ENCODE measurements around the gene CELSR2. TPM values are rescaled to one million over a fixed set of nuclear protein-coding genes. Genes with fewer than 3 reads are reported as not detected.

CELSR2 gene
- total and polyA plus RNA-seq, 2 of the 8 experiments (the other 6 are each of a cell fraction or from before 2014, with no cell fraction given), result 12.0 to 27.7 TPM

DNA sequence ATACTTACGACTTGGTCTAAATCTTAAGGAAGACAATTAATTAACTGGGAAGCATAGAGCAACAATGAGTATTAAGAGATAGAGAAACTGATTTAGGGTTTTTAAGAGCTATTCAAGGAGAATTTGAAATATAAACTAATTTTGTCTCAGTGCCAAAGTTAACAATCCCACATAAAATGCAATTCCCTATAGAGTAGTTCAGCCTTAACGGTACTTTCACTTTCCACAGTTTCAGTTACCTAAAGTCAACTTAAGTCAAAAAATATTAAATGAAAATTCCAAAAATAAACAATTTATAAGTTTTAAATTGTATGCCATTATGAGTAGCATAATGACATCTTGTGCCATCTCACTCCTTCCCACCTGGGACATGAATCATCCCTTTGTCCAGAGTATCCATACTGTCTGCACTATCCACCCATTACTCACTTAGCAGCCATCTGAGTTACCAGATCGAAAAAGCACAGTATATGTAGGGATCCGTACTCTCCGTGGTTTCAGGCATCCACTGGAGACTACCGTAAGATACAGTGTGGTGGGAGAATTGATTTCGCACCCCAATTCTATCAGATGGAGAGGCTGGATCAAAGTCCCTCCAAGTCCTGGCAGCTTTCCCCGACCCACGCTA lies 40.4 kb upstream of the CELSR2 start:
- Histone ChIP-seq H4K8ac (ENCODE audit: extremely low read depth, insufficient read depth, low read length) (no peak overlapping the region), H3K4ac (replicated peaks; ENCODE audit: insufficient read length, low read depth, low read length) (no peak overlapping the region), H3K9me3 (ENCODE audit: insufficient read depth in 2 of 2, low read depth in 1 of 2, low read length in 1 of 2) (no peaks in the 10 kb centered on the region), H2BK12ac (ENCODE audit: low read depth, low read length) (no peak overlapping the region), H2BK15ac (ENCODE audit: low read length) (no peak overlapping the region), H3K18ac (ENCODE audit: extremely low read depth, low read length) (no peak overlapping the region), H3K27me3 (replicated peaks in 1 of 4; ENCODE audit: control insufficient read depth in 3 of 4, extremely low read depth in 1 of 4, insufficient read depth in 3 of 4, low read length in 3 of 4) (no peaks in the 10 kb centered on the region; a peak in 1 of 7 replicates), H3K36me3 (ENCODE audit: control insufficient read depth in 2 of 4, insufficient read depth in 4 of 4, low read length in 3 of 4) (no peaks in the 10 kb centered on the region), H3K9ac (replicated peaks in 1 of 4; ENCODE audit: extremely low read depth in 1 of 4, low read depth in 3 of 4, low read length in 3 of 4) (no peak overlapping the region), H3K79me2 (ENCODE audit: control insufficient read depth in 1 of 2, insufficient read depth in 2 of 2, low read length in 2 of 2) (peaks cover 0 to under 1% of the 10 kb centered on the region in 2 experiments; a peak in 1 of 4 replicates), H3K4me2 (ENCODE audit: insufficient read depth in 1 of 2, low read depth in 2 of 2, low read length in 2 of 2) (no peak overlapping the region), H2BK120ac (replicated peaks; ENCODE audit: low read depth, low read length) (no peak overlapping the region), H3K79me1 (ENCODE audit: low read depth, low read length) (peaks cover under 1% of the 10 kb centered on the region; the same call in 1 of the 2 replicates), H3K27ac (ENCODE audit: low read depth, low read length) (no peak overlapping the region), H2BK5ac (ENCODE audit: low read depth, low read length) (no peak overlapping the region), H4K5ac (ENCODE audit: insufficient read length, low read depth, low read length) (no peak overlapping the region), H2AK5ac (ENCODE audit: low read depth, low read length) (no peak overlapping the region), H2BK20ac (ENCODE audit: low read length) (no peak overlapping the region), H3K23me2 (ENCODE audit: low read depth, low read length) (peaks cover 3% of the 10 kb centered on the region; the same call in 1 of the 2 replicates), H4K20me1 (replicated peaks in 1 of 2; ENCODE audit: control insufficient read depth in 1 of 2, insufficient read depth in 2 of 2, low read length in 2 of 2) (no peaks in the 10 kb centered on the region), H3K56ac (replicated peaks; ENCODE audit: insufficient read length, low read depth, low read length) (no peak overlapping the region), H3K4me3 (ENCODE audit: extremely low read depth in 1 of 4, insufficient read depth in 2 of 4, low read depth in 3 of 4, low read length in 4 of 4) (no peak overlapping the region), H2AFZ (ENCODE audit: low read length) (no peak overlapping the region), H4K91ac (replicated peaks; ENCODE audit: insufficient read length, low read length) (no peak overlapping the region), H3K4me1 (replicated peaks in 1 of 4; ENCODE audit: control insufficient read depth in 3 of 4, insufficient read depth in 4 of 4, low read length in 3 of 4) (peaks cover 0 to 4% (median 2%) of the 10 kb centered on the region in 4 experiments; a peak in 2 of 7 replicates), H3K14ac (ENCODE audit: insufficient read length) (no peak overlapping the region), H3K23ac (ENCODE audit: insufficient read length) (no peak overlapping the region)
- TF ChIP-seq FOSL1 (IDR thresholded peaks at IDR 0.05; ENCODE audit: insufficient read depth, low read depth, low read length), result no peak
- no peak for TF ChIP-seq SP4 (IDR thresholded peaks at IDR 0.05; ENCODE audit: low read length)
- TF ChIP-seq BRCA1 (IDR thresholded peaks at IDR 0.05; ENCODE audit: low read depth, low read length), result no peak
- TF ChIP-seq RBBP5 (IDR thresholded peaks at IDR 0.05; ENCODE audit: borderline replicate concordance, low read depth, low read length), result no peak
- TF ChIP-seq MAFK (IDR thresholded peaks at IDR 0.05; ENCODE audit: low read depth, low read length), result no peak
- no peak for TF ChIP-seq EP300 (IDR thresholded peaks at IDR 0.05; ENCODE audit: borderline replicate concordance in 1 of 2, low read depth in 2 of 2, low read length in 2 of 2)
- no peak for TF ChIP-seq SP2 (IDR thresholded peaks at IDR 0.05; ENCODE audit: low read length)
- no peak for TF ChIP-seq RFX5 (IDR thresholded peaks at IDR 0.05; ENCODE audit: borderline replicate concordance, low read depth, low read length)
- no peak for TF ChIP-seq KDM5A (IDR thresholded peaks at IDR 0.05; ENCODE audit: low read length)
- DNase-seq (ENCODE audit: low read depth in 1 of 2, low spot score in 2 of 2) (no peak), FAIRE-seq (no peak)
- 90% methylated on average over 9 of the region's 9 CpGs; no CpG with 5 or more reads in 1 of the 2 experiments for WGBS, 2 experiments (ENCODE audit: extremely low coverage in 1 of 2, insufficient coverage in 1 of 2, insufficient read length in 1 of 2, insufficient replicate concordance in 2 of 2, low coverage in 1 of 2, low lambda C conversion rate in 2 of 2, missing lambda C conversion rate in 1 of 2)
- CTCF ChIA-PET (ENCODE audit: partially characterized antibody), result interaction anchor here (0.6 to 32.0 kb wide), 6 partner anchors 8 to 98 kb away, joined by 3 to 651 read pairs (median 14); partner anchors contain the start of gene CELSR2
- POLR2A ChIA-PET (ENCODE audit: partially characterized antibody), result interaction anchor here (1.3 to 1.4 kb wide), 2 partner anchors 8 to 16 kb away, joined by 3 to 4 read pairs; no protein-coding TSS in a partner anchor

Data from H1 (cell line).